RPMI8226 (cell line): ENCODE measurements around the gene MVK.

Experiments used
- DNase-seq: peaks from one replicate; pipeline ENCODE4 v3.0.0-alpha.2; 2015

Gene MVK

DNA sequence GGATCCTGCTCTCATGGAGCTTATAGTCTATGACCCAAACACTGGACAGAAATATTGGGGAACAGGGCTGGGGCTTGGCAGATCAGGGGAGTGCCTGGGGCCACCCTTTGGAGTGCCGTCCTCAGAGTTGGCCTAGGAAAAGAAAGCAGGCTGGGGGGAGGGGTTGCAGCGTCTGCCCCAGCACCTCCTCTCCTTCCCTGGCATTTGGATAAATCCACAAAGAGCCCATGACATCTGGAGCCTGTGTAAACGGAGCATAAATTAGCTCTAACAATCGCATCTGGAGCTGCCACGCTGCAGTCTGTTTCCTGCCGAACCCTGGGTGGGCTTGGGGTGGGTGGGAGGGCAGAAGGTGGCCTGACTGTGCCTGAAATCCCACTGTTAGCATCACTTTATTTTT is 63.8 kb downstream of the MVK start:
- no peak for DNase-seq

GRCh38 chr12:109637996-109638395 is 64.4 kb downstream of the MVK start:
- no peak for DNase-seq

- DNase-seq = no peak
These were observed 65.1 kb downstream of the MVK start for GRCh38 chr12:109638735-109639134.

- no peak for DNase-seq
These were observed 65.7 kb downstream of the MVK start for GRCh38 chr12:109639151-109639872.

DNA sequence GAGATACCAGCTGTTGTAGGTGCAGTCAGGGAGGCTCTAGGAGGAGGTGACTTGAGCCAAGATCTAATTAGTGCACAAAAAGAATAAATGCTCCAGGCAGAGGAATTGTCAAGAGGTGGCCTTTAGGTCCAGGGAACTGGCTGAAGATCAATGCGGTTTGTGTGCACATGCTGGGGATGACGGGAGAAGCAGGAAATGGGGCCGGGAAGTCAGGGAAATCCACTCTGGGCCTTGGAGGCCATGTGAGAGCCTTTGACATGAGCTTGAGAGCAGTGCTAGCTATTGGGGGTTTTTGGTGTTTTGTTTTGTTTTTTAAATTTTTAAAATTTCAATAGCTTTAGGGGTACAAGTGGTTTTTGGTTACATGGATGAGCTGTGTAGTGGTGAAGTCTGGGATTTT is 67.4 kb downstream of the MVK start:
- no peak for DNase-seq

- no peak for DNase-seq
These were observed 67.8 kb downstream of the MVK start for GRCh38 chr12:109641422-109641821.

- no peak for DNase-seq
These were observed 69.0 kb downstream of the MVK start for GRCh38 chr12:109642506-109643132.

DNA sequence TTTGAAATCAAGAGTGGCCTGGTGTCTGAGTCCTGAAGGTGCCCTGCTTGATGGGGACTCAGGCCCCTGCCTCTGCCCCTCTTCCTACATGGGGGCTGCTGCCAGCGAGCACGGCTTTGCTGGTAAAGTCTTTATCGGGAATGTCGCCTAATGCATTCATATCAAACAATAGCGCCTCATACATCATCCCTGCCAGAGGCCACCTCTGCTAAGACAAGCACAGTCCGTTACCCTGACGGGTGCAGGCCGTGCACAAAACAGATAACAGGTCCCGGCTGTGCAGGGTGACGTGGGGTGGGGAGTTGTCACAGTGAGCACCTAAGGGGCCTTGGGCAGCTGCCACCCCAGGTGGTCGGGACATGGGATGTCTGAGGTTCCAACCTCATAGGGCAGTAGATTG is 71.6 kb downstream of the MVK start:
- no peak for DNase-seq

GRCh38 chr12:109645708-109646107 is 72.1 kb downstream of the MVK start:
- no peak for DNase-seq
